ENCODE data around the gene VAPA. TPM values are rescaled to one million over a fixed set of nuclear protein-coding genes. Genes with fewer than 3 reads are reported as not detected.

Gene VAPA
- total and polyA plus RNA-seq, 10 of the 15 experiments (the other 5 are each of a cell fraction or from before 2014, with no cell fraction given), result 70.9 to 252 (median 166) TPM

DNA sequence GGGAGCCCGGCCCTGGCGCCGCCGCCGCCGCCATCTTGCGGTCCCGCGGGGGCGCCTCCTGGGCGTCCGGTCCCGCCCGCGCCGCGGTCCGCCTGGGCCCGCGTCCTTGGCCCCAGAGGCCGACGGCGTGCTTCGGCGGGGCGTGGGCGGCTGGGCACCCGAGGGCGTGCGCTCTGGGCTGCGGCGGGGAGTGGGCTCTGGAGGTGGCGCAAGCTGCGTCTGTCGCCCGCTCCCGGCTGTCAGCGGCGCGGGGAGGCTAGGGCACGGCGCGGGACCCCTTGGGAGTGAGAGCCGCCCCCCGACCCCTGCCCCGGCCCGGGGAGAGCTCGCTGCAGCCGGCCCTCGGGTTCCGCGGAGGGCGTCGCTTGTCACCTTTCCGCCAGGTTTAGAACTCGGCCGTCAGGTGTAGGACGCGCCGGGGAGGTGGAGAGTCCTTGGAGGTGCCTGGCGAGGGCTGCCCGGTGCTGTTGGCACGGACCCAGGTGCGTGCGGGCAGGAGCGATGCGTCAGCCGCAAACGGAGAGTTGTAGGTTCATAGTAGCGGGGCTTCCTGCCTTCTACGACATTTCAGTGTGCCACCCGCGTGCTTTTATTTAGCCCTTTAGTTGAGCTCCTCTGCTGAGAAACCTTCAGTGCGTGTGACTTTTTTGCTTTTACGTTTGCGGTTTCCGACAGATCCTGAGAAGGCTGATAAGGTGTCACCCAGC is 921 bp downstream of the VAPA start (continued):
- TF ChIP-seq ZNF592 (IDR thresholded peaks at IDR 0.05) (no peak), WRNIP1 (IDR thresholded peaks at IDR 0.05; ENCODE audit: borderline replicate concordance, low read depth, low read length) (no peak), IKZF1 (conservative IDR thresholded peaks at IDR 0.05) (peak; percentile 26), BCL3 (IDR thresholded peaks at IDR 0.05; ENCODE audit: borderline replicate concordance, insufficient read depth, low read depth, low read length, poor library complexity, severe bottlenecking) (no peak), ZNF24 (IDR thresholded peaks at IDR 0.05) (no peak), ETV6 (conservative IDR thresholded peaks at IDR 0.05 in 1 of 2, IDR thresholded peaks at IDR 0.05 in 1 of 2; ENCODE audit: borderline replicate concordance in 1 of 2, low read depth in 1 of 2) (no peak), RAD21 (IDR thresholded peaks at IDR 0.05; ENCODE audit: insufficient read depth, low read depth, low read length) (no peak), USF2 (IDR thresholded peaks at IDR 0.05; ENCODE audit: borderline replicate concordance, low read depth, low read length) (no peak), SIN3A (IDR thresholded peaks at IDR 0.05; ENCODE audit: low read depth, low read length) (no peak; the same call in 1 of the 2 replicates), HDAC6 (IDR thresholded peaks at IDR 0.05; ENCODE audit: unreplicated experiment) (no peak), BMI1 (IDR thresholded peaks at IDR 0.05; ENCODE audit: borderline replicate concordance) (no peak), BRCA1 (IDR thresholded peaks at IDR 0.05; ENCODE audit: low read depth, low read length) (no peak), SPI1 (IDR thresholded peaks at IDR 0.05; ENCODE audit: borderline replicate concordance, insufficient read depth, low read depth, low read length) (no peak), MXI1 (IDR thresholded peaks at IDR 0.05; ENCODE audit: low read depth, low read length) (peak; percentile 18; the same call in 1 of the 2 replicates), NR2F1 (conservative IDR thresholded peaks at IDR 0.05) (no peak; the same call in 1 of the 2 replicates), RELA (IDR thresholded peaks at IDR 0.05; ENCODE audit: borderline replicate concordance, partially characterized antibody) (no peak), SMC3 (IDR thresholded peaks at IDR 0.05; ENCODE audit: borderline replicate concordance, low read length) (no peak), NRF1 (conservative IDR thresholded peaks at IDR 0.05; ENCODE audit: low read depth, low read length) (no peak), CBX5 (IDR thresholded peaks at IDR 0.05; ENCODE audit: low read depth) (no peak), DPF2 (IDR thresholded peaks at IDR 0.05) (peak; percentile 45), FOXK2 (IDR thresholded peaks at IDR 0.05) (no peak), EGR1 (IDR thresholded peaks at IDR 0.05; ENCODE audit: borderline replicate concordance in 1 of 2, low read depth in 2 of 2, low read length in 2 of 2) (peak in 1 of 2 experiments; percentile 92; a peak in 2 of 3 replicates)
- TF ChIP-seq, protein P1, sequence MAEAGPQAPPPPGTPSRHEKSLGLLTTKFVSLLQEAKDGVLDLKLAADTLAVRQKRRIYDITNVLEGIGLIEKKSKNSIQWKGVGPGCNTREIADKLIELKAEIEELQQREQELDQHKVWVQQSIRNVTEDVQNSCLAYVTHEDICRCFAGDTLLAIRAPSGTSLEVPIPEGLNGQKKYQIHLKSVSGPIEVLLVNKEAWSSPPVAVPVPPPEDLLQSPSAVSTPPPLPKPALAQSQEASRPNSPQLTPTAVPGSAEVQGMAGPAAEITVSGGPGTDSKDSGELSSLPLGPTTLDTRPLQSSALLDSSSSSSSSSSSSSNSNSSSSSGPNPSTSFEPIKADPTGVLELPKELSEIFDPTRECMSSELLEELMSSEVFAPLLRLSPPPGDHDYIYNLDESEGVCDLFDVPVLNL (IDR thresholded peaks at IDR 0.05; ENCODE audit: low read depth, low read length), result no peak

Measured in GM12878 (cell line).